Measurements from ENCODE around the gene MYRF.

GRCh38 chr11:61752925-61753521, 587 bp downstream of the MYRF start:
- TF ChIP-seq CTCF (conservative IDR thresholded peaks at IDR 0.05; ENCODE audit: low read length), result no peak
- no peak for TF ChIP-seq EZH2phosphoT487 (IDR thresholded peaks at IDR 0.05; ENCODE audit: borderline replicate concordance)
